ENCODE measurements around the gene TMEM140. TPM values are rescaled to one million over a fixed set of nuclear protein-coding genes. Genes with fewer than 3 reads are reported as not detected.
A peak's percentile ranks its signal among the peaks of the same experiment; 100 is the strongest.

TMEM140 gene
- total and polyA plus RNA-seq, 9 of the 15 experiments (the other 6 are each of a cell fraction or from before 2014, with no cell fraction given): 0.03 to 0.82 (median 0.23) TPM

DNA sequence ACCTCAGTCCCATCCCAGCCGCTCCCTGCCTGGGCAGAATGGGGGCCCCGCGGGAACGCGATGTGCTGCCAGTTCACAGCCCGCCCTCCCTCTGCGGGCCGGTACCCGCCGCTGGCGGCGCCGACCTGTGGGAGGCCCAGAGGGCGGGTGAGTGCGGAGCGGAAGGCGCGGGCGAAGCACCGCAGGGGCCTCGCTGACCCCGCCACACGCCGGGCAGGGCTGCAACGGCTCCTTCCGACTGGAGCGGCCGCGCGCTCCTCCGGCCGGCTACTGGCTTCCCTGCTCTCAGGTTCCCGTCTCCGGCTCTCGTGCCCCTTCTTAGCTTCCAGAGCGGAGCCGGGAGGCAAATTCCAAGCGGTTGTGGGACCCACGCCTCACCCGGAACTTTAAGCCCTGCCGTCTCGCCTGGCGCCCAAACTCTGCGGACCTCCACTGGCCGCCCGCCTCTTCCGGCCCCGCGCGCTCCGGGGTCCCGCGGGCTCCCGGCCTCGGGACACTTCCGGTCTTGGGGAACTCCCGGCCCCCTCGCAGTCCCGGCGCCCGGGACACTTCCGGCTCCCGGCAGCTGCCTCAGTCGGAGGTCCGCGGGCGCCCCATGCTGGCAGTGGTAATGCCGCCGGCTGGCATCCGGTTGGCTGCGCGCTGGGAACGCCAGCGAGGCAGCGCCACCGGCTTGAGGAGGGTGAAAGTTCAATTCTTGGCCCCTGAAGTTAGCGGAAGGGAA is 22.6 kb downstream of the TMEM140 start, which contains the start of gene CYREN (continued):
- TF ChIP-seq, protein P1, sequence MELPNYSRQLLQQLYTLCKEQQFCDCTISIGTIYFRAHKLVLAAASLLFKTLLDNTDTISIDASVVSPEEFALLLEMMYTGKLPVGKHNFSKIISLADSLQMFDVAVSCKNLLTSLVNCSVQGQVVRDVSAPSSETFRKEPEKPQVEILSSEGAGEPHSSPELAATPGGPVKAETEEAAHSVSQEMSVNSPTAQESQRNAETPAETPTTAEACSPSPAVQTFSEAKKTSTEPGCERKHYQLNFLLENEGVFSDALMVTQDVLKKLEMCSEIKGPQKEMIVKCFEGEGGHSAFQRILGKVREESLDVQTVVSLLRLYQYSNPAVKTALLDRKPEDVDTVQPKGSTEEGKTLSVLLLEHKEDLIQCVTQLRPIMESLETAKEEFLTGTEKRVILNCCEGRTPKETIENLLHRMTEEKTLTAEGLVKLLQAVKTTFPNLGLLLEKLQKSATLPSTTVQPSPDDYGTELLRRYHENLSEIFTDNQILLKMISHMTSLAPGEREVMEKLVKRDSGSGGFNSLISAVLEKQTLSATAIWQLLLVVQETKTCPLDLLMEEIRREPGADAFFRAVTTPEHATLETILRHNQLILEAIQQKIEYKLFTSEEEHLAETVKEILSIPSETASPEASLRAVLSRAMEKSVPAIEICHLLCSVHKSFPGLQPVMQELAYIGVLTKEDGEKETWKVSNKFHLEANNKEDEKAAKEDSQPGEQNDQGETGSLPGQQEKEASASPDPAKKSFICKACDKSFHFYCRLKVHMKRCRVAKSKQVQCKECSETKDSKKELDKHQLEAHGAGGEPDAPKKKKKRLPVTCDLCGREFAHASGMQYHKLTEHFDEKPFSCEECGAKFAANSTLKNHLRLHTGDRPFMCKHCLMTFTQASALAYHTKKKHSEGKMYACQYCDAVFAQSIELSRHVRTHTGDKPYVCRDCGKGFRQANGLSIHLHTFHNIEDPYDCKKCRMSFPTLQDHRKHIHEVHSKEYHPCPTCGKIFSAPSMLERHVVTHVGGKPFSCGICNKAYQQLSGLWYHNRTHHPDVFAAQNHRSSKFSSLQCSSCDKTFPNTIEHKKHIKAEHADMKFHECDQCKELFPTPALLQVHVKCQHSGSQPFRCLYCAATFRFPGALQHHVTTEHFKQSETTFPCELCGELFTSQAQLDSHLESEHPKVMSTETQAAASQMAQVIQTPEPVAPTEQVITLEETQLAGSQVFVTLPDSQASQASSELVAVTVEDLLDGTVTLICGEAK (IDR thresholded peaks at IDR 0.05): peak; percentile 100
- TF ChIP-seq, protein P1 (CRISPR knock-in tag; IDR thresholded peaks at IDR 0.05): no peak
- TF ChIP-seq PTBP1 (IDR thresholded peaks at IDR 0.05; ENCODE audit: low read depth, low read length) (no peak), KAT7 (CRISPR knock-in tag; IDR thresholded peaks at IDR 0.05; ENCODE audit: borderline replicate concordance) (peak; percentile 99), ZNF561 (CRISPR knock-in tag; conservative IDR thresholded peaks at IDR 0.05) (no peak), PURB (CRISPR knock-in tag; IDR thresholded peaks at IDR 0.05; ENCODE audit: low read depth) (no peak), TEAD4 (IDR thresholded peaks at IDR 0.05; ENCODE audit: low read length) (peak; percentile 52), TEAD4 (CRISPR knock-in tag; IDR thresholded peaks at IDR 0.05; ENCODE audit: borderline replicate concordance) (peak; percentile 92), NR2C2 (CRISPR knock-in tag; IDR thresholded peaks at IDR 0.05) (peak; percentile 92), NR2C2 (tag; IDR thresholded peaks at IDR 0.05) (peak; percentile 98), FOXA1 (IDR thresholded peaks at IDR 0.05; ENCODE audit: borderline replicate concordance) (no peak), MBD2 (IDR thresholded peaks at IDR 0.05; ENCODE audit: borderline replicate concordance, low read depth) (peak; percentile 47; the same call in 1 of the 2 replicates), SMAD2 (IDR thresholded peaks at IDR 0.05; ENCODE audit: low read depth, low read length) (no peak), SPI1 (IDR thresholded peaks at IDR 0.05; ENCODE audit: borderline replicate concordance, low read depth, low read length) (0 out of 2 replicates have a peak, but pooled peaks have one; percentile 8)
- TF ChIP-seq, protein P2, sequence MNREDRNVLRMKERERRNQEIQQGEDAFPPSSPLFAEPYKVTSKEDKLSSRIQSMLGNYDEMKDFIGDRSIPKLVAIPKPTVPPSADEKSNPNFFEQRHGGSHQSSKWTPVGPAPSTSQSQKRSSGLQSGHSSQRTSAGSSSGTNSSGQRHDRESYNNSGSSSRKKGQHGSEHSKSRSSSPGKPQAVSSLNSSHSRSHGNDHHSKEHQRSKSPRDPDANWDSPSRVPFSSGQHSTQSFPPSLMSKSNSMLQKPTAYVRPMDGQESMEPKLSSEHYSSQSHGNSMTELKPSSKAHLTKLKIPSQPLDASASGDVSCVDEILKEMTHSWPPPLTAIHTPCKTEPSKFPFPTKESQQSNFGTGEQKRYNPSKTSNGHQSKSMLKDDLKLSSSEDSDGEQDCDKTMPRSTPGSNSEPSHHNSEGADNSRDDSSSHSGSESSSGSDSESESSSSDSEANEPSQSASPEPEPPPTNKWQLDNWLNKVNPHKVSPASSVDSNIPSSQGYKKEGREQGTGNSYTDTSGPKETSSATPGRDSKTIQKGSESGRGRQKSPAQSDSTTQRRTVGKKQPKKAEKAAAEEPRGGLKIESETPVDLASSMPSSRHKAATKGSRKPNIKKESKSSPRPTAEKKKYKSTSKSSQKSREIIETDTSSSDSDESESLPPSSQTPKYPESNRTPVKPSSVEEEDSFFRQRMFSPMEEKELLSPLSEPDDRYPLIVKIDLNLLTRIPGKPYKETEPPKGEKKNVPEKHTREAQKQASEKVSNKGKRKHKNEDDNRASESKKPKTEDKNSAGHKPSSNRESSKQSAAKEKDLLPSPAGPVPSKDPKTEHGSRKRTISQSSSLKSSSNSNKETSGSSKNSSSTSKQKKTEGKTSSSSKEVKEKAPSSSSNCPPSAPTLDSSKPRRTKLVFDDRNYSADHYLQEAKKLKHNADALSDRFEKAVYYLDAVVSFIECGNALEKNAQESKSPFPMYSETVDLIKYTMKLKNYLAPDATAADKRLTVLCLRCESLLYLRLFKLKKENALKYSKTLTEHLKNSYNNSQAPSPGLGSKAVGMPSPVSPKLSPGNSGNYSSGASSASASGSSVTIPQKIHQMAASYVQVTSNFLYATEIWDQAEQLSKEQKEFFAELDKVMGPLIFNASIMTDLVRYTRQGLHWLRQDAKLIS (CRISPR knock-in tag; IDR thresholded peaks at IDR 0.05): peak; percentile 83; the same call in 1 of the 2 replicates

Measured in K562 (cell line).